ENCODE data around the gene SIPA1L3. TPM values are rescaled to one million over a fixed set of nuclear protein-coding genes. Genes with fewer than 3 reads are reported as not detected.

The SIPA1L3 gene
- total and polyA plus RNA-seq, 9 of the 15 experiments (the other 6 are each of a cell fraction or from before 2014, with no cell fraction given), result 0.01 to 6.1 (median 2.5) TPM

DNA sequence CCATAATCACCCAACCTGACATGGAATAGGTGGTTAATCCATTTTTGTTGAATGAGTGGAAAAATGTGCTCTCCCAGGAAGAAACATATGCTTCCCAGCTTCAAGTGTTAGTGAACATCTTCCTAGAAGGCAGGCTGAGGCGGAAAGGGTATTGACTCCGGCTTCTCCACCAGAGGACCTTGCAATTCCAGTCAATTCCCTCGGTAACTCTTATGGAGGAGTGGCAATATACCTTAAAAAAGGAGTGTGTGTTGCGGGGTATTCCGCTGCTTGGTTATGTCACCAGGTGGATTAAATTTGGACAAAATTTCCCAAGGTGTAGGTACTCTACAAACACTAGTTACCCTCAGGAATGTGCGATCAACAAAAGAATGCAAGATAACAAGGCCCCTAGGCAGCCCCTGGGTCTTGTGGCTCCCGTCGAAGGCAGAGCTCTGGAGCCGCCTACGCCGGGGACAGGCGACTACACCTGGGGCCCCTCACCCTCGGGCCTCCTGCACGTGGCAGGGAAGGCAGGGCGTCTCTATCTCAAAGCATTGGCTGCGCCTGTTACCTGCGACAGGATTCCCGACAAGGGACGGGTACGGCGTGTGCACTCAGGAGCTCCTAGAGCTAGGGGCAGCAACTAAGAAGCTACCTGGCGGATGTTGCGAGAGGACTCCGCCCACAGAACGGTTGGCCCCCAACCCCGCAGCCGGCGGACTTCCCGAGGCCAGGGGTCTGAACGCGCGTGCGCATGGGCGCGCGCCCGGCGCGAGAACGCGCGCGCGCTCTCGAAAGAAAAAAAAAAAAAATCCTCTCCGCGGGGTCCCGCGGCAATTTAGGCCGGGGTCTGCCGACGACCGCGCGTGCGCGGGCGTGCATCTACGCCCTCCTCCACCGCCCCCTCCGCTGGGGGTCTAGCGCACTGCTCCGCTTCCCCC, 801 bp upstream of the SIPA1L3 start, which contains the start of gene WDR87:
Gene WDR87, minus strand, starts transcription at position 649 of the 923 bp plus-strand sequence. CDS start 8,355 bp downstream, outside the sequence.
- POLR2A ChIA-PET, result interaction anchor here (0.6 kb wide), 2 partner anchors 160 to 427 kb away, joined by 4 read pairs; no protein-coding TSS in a partner anchor
- CTCF ChIA-PET (ENCODE audit: low intra/inter-chr PET ratio), result no interaction called here
- peak; percentile 49 to 76 (median 64) for DNase-seq (ENCODE audit: extremely low read depth in 1 of 4, low spot score in 3 of 4)
- WGBS (ENCODE audit: insufficient coverage, low coverage, missing lambda C conversion rate), result 31% methylated on average over 35 of the region's 63 CpGs
- Histone ChIP-seq H3K9ac (ENCODE audit: insufficient read depth in 1 of 2, low read depth in 2 of 2, low read length in 2 of 2) (peak within 1 kb of the TSS; percentile 64 to 94), H2AFZ (ENCODE audit: low read depth, low read length) (peak within 1 kb of the TSS; percentile 95), H3K27me3 (ENCODE audit: control insufficient read depth in 2 of 2, insufficient read depth in 2 of 2, low read length in 2 of 2) (no peaks in the 10 kb centered on the region), H3K79me2 (ENCODE audit: control insufficient read depth, insufficient read depth, low read length) (peaks cover 5% of the 10 kb centered on the region; the same call in 2 of the 3 replicates), H3K9me1 (ENCODE audit: control insufficient read depth, insufficient read depth, low read length) (no peaks in the 10 kb centered on the region), H4K20me1 (replicated peaks; ENCODE audit: control insufficient read depth, insufficient read depth, low read length) (0 out of 2 replicates have a peak, but pooled peaks cover 3% of the 10 kb centered on the region), H3K9me3 (replicated peaks; ENCODE audit: control insufficient read depth, insufficient read depth, low read depth, low read length) (no peaks in the 10 kb centered on the region), H3K36me3 (ENCODE audit: control insufficient read depth, insufficient read depth, low read length) (no peaks in the 10 kb centered on the region), H3K4me2 (ENCODE audit: insufficient read depth, low read length) (peak within 1 kb of the TSS; percentile 90), H3K4me3 (peak within 1 kb of the TSS; percentile 94), H3K4me1 (replicated peaks in 1 of 2; ENCODE audit: control insufficient read depth in 2 of 2, insufficient read depth in 2 of 2, low read length in 2 of 2) (peaks cover 6 to 13% of the 10 kb centered on the region in 2 experiments; a peak in 3 of 5 replicates), H3K27ac (ENCODE audit: extremely low read depth, low read depth, low read length) (peak within 1 kb of the TSS; percentile 39; the same call in 2 of the 3 replicates)
- in situ Hi-C loops (cut with MboI) (loop anchor here (25.0 kb wide), 1 partner anchor 431 kb away; the partner anchor contains the start of gene CATSPERG), intact Hi-C loops (cut with micrococcal nuclease) (no loop called here)
- BruUV-seq (replicated peaks), result no TSS peak
- FAIRE-seq, result no peak
- ATAC-seq, result peak; percentile 12
- TF ChIP-seq ZKSCAN8 (CRISPR knock-in tag; IDR thresholded peaks at IDR 0.05) (0 out of 2 replicates have a peak, but pooled peaks have one; percentile 30), FOXK2 (conservative IDR thresholded peaks at IDR 0.05 in 1 of 2, IDR thresholded peaks at IDR 0.05 in 1 of 2; ENCODE audit: low read depth in 2 of 2) (no peak), ZNF780A (CRISPR knock-in tag; IDR thresholded peaks at IDR 0.05) (no peak), HDAC1 (IDR thresholded peaks at IDR 0.05) (no peak), NR4A1 (CRISPR knock-in tag; IDR thresholded peaks at IDR 0.05) (no peak), NR4A1 (tag; IDR thresholded peaks at IDR 0.05) (peak; percentile 78; the same call in 1 of the 2 replicates), ZFX (CRISPR knock-in tag; IDR thresholded peaks at IDR 0.05) (peak; percentile 43), CAMTA2 (CRISPR knock-in tag; conservative IDR thresholded peaks at IDR 0.05) (no peak), KAT7 (CRISPR knock-in tag; IDR thresholded peaks at IDR 0.05; ENCODE audit: borderline replicate concordance) (no peak), ZNF668 (CRISPR knock-in tag; IDR thresholded peaks at IDR 0.05) (peak; percentile 81; the same call in 1 of the 2 replicates), ASH1L (IDR thresholded peaks at IDR 0.05; ENCODE audit: borderline replicate concordance, low read depth, partially characterized antibody) (peak; percentile 44), SMAD1 (IDR thresholded peaks at IDR 0.05; ENCODE audit: low read depth, low read length, partially characterized antibody) (no peak), NELFE (IDR thresholded peaks at IDR 0.05; ENCODE audit: insufficient read depth, insufficient read length) (no peak), RBM17 (IDR thresholded peaks at IDR 0.05; ENCODE audit: borderline replicate concordance, low read depth, low read length) (no peak), SP1 (CRISPR knock-in tag; IDR thresholded peaks at IDR 0.05) (no peak)
- TF ChIP-seq, protein P1, sequence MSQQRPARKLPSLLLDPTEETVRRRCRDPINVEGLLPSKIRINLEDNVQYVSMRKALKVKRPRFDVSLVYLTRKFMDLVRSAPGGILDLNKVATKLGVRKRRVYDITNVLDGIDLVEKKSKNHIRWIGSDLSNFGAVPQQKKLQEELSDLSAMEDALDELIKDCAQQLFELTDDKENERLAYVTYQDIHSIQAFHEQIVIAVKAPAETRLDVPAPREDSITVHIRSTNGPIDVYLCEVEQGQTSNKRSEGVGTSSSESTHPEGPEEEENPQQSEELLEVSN (IDR thresholded peaks at IDR 0.05; ENCODE audit: borderline replicate concordance in 1 of 2, extremely low read depth in 1 of 2, insufficient read depth in 1 of 2, insufficient read length in 1 of 2, low read depth in 1 of 2, low read length in 1 of 2, poor library complexity in 1 of 2, severe bottlenecking in 1 of 2), result peak in 1 of 2 experiments; percentile 37
- TF ChIP-seq, protein P2, sequence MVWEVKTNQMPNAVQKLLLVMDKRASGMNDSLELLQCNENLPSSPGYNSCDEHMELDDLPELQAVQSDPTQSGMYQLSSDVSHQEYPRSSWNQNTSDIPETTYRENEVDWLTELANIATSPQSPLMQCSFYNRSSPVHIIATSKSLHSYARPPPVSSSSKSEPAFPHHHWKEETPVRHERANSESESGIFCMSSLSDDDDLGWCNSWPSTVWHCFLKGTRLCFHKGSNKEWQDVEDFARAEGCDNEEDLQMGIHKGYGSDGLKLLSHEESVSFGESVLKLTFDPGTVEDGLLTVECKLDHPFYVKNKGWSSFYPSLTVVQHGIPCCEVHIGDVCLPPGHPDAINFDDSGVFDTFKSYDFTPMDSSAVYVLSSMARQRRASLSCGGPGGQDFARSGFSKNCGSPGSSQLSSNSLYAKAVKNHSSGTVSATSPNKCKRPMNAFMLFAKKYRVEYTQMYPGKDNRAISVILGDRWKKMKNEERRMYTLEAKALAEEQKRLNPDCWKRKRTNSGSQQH (CRISPR knock-in tag; IDR thresholded peaks at IDR 0.05), result no peak

Measured in K562 (cell line).